Ovary (tissue), 9 donors: ENCODE data around the gene PTPRN. TPM values are rescaled to one million over a fixed set of nuclear protein-coding genes. Genes with fewer than 3 reads are reported as not detected.
A peak's percentile ranks its signal among the peaks of the same experiment; 100 is the strongest.

Experiments
- DNase-seq, 5 donors: peaks; one replicate each; pipeline ENCODE4 v3.0.0-alpha.2; 2019 to 2020
- H3K27ac ChIP-seq, 2 donors: fragments of 200-600 bp; one replicate each; pipeline versions ENCODE4 v1.5.1 to v1.8.0; 2019 to 2022
- H3K27me3 ChIP-seq: fragments of 200-600 bp; one replicate; pipeline ENCODE4 v1.8.0; 2022
- H3K36me3 ChIP-seq: fragments of 200-600 bp; sonication (generic); one replicate; pipeline ENCODE4 v1.5.1; 2019
- H3K4me1 ChIP-seq: one replicate; pipeline ENCODE4 v1.8.1; 2013; ENCODE audit warnings: mild to moderate bottlenecking, moderate library complexity; ENCODE audit not compliant: insufficient read depth
- H3K4me3 ChIP-seq: fragments of 200-600 bp; sonication (generic); one replicate; pipeline ENCODE4 v1.5.1; 2017
- H3K9me3 ChIP-seq, 2 donors: fragments of 200-600 bp in 1 of 2; sonication (generic) in 1 of 2; one replicate each; pipeline versions ENCODE4 v1.5.1 to v1.8.1; 2013 to 2019; ENCODE audit warnings: mild to moderate bottlenecking in 1 of 2, moderate library complexity in 1 of 2
- EP300 ChIP-seq: sonication (generic); formaldehyde crosslinking; IDR thresholded peaks from one replicate; pipeline ENCODE4 v1.6.1; 2017; ENCODE audit warnings: antibody characterized with exemption
- POLR2A ChIP-seq: fragments of 450-650 bp; IDR thresholded peaks from one replicate; pipeline ENCODE4 v1.6.1; 2017; ENCODE audit warnings: antibody characterized with exemption, mild to moderate bottlenecking, moderate library complexity
- WGBS, 3 donors: extraction: QIAGEN DNeasy Blood & Tissue Kit in 1 of 3; methylation state at CpG; one replicate each; pipeline versions ENCODE4 v1.1.5 to v1.1.7; 2013 to 2017; 5-methylcytosine and 5-hydroxymethylcytosine counted together
- intact Hi-C, 4 donors: fragments of 100-400 bp; cut with DNase I; formaldehyde crosslinking; loops; one replicate each; pipeline versions ENCODE4 v1.11.0 to v1.15.1; 2022 to 2023
- polyA plus RNA-seq, 2 donors: library from polyadenylated mRNA; stranded (reverse); fragments of 200-250 nt in 1 of 2; fragments of 350-450 nt in 1 of 2; fragmentation: Illumina TruSeq in 1 of 2; extraction: RNeasy Lipid Tissue Mini Kit (QIAGEN cat#74804) in 1 of 2; gene quantifications; one replicate each; pipeline ENCODE4 v1.2.3, GENCODE V29; 2013 to 2014
- total RNA-seq, 7 donors: library from RNA; depleted of rRNA in 2 of 7; stranded (reverse); fragments of >200 nt in 2 of 7; fragmentation: NEBNext Ultra II Directional in 3 of 7; extraction: Animal tissue kit (Norgen Biotek cat#: 25700) in 3 of 7; gene quantifications; one replicate each; pipeline versions ENCODE4 v1.1.0 to v1.2.4, GENCODE V29; 2016 to 2023
- TF ChIP-seq, protein P1 (sequence below), 3 donors: fragments of 450-650 bp in 2 of 3; fragments of 200-600 bp in 1 of 3; IDR thresholded peaks; one replicate each; pipeline versions ENCODE4 v1.5.1 to v1.8.0; 2016 to 2022; ENCODE audit warnings: antibody characterized with exemption in 3 of 3, mild to moderate bottlenecking in 1 of 3
- donor health status: DM: no; HTN: no; CAD: no; lungs with moderate emphysema.
- donor health status: DM: no; HTN: no; CAD: no.
- donor health status: Bipolar disorder and iron deficiency.
- donor health status: DM: yes; HTN: yes; CAD: no.
- donor health status: DM: no; HTN: no; CAD: no.
- donor health status: DM: yes; HTN: yes; CAD: no.

Gene PTPRN
- total and polyA plus RNA-seq, 9 donors: 0.08 to 2.3 (median 0.81) TPM; not detected in 1

DNA sequence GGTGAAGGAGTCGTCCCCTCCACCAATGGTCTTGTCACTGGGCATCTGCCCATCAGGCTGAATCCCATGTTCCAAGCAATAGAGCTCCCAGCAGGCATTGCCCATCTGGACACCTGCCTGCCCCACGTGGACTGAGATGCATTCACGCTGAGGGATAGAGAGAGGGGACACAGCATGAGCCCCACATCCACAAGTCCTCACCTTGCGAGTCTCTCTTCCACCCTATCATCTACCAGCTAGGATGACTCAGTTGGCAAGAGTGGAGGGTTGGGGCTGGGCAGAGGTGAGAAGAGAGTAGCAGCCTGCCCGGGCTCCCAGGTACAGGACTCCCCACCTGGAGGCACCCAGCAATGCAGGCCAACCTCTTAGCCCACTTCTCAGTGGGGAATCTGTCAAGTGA is 57.1 kb downstream of the PTPRN start:
- Histone ChIP-seq H3K36me3 (no peaks in the 10 kb centered on the region), H3K4me1 (peaks cover 23% of the 10 kb centered on the region), H3K27me3 (no peaks in the 10 kb centered on the region), H3K9me3 (no peaks in the 10 kb centered on the region), H3K4me3 (peak overlapping the region; percentile 57), H3K27ac (peak overlapping the region in 1 of 2 donors; percentile 46)
- no peak for DNase-seq
- WGBS, 3 donors: 50 to 61% (median 52%) methylated on average over 5 of the region's 5 CpGs
- intact Hi-C loops: no loop called here
- no peak for TF ChIP-seq EP300
- TF ChIP-seq POLR2A: no peak
- TF ChIP-seq, protein P1, sequence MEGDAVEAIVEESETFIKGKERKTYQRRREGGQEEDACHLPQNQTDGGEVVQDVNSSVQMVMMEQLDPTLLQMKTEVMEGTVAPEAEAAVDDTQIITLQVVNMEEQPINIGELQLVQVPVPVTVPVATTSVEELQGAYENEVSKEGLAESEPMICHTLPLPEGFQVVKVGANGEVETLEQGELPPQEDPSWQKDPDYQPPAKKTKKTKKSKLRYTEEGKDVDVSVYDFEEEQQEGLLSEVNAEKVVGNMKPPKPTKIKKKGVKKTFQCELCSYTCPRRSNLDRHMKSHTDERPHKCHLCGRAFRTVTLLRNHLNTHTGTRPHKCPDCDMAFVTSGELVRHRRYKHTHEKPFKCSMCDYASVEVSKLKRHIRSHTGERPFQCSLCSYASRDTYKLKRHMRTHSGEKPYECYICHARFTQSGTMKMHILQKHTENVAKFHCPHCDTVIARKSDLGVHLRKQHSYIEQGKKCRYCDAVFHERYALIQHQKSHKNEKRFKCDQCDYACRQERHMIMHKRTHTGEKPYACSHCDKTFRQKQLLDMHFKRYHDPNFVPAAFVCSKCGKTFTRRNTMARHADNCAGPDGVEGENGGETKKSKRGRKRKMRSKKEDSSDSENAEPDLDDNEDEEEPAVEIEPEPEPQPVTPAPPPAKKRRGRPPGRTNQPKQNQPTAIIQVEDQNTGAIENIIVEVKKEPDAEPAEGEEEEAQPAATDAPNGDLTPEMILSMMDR (IDR thresholded peaks at IDR 0.05): no peak

DNA sequence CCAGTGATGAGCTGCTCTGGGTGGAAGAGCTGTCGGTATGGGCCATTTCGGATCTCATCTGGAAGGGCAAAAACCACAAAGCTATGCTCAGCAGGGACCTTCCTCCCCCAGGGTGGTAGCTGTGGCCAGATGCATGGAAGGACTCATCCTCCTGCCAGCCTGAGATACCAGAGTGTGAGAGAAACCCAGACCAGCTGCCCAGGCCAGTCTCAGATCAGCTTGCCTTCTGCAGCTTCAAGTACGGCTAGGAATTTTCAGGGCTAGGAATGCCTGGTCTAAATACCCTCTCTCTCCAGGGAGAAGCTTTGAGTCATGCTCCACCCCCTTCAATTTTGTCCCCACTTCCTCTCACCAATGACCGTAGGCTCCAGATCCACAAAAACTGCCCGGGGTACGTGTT is 57.5 kb downstream of the PTPRN start:
- Histone ChIP-seq H3K4me1 (peaks cover 23% of the 10 kb centered on the region), H3K9me3 (no peaks in the 10 kb centered on the region), H3K27me3 (no peaks in the 10 kb centered on the region), H3K4me3 (no peak overlapping the region), H3K27ac (no peak overlapping the region), H3K36me3 (no peaks in the 10 kb centered on the region)
- DNase-seq: no peak
- intact Hi-C loops: no loop called here
- TF ChIP-seq POLR2A: no peak
- TF ChIP-seq, protein P1 (IDR thresholded peaks at IDR 0.05): no peak
- no peak for TF ChIP-seq EP300
- WGBS, 3 donors: 68 to 79% (median 76%) methylated on average over 6 of the region's 6 CpGs

DNA sequence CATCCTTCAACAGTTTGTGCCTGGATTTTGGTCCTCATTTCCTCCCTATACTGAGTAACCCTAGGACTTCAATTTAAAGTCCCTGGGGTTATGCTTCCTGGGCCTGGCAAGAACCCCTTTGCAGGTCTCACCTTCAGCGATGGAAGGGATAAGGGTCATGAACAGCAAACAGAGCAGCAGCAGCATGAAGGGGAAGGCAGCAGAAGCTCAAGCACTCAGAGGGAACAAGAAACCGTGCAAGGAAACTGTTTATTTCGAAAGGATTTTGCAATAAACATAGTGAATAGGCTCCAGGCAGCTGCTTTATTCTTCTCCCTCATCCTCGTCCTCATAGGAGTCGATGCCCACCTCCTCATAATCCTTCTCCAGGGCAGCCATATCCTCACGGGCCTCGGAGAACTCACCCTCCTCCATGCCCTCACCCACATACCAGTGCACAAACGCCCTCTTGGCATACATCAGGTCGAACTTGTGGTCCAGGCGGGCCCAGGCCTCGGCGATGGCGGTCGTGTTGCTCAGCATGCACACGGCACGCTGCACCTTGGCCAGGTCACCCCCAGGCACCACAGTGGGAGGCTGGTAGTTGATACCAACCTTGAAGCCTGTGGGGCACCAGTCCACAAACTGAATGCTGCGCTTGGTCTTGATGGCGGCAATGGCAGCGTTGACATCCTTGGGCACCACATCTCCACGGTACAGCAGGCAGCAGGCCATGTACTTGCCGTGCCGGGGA is 59.0 kb downstream of the PTPRN start:
- no peaks in the 10 kb centered on the region for H3K36me3 ChIP-seq
- no peak overlapping the region for H3K4me3 ChIP-seq
- no peak for DNase-seq
- intact Hi-C loops: no loop called here
- no peaks in the 10 kb centered on the region for H3K9me3 ChIP-seq
- H3K27ac ChIP-seq: peak overlapping the region in 1 of 2 donors; percentile 71
- TF ChIP-seq, protein P1 (IDR thresholded peaks at IDR 0.05): no peak
- TF ChIP-seq EP300: no peak
- TF ChIP-seq POLR2A: no peak
- no peaks in the 10 kb centered on the region for H3K27me3 ChIP-seq
- H3K4me1 ChIP-seq: peaks cover 26% of the 10 kb centered on the region
- WGBS, 3 donors: 80 to 88% (median 82%) methylated on average over 22 of the region's 22 CpGs

DNA sequence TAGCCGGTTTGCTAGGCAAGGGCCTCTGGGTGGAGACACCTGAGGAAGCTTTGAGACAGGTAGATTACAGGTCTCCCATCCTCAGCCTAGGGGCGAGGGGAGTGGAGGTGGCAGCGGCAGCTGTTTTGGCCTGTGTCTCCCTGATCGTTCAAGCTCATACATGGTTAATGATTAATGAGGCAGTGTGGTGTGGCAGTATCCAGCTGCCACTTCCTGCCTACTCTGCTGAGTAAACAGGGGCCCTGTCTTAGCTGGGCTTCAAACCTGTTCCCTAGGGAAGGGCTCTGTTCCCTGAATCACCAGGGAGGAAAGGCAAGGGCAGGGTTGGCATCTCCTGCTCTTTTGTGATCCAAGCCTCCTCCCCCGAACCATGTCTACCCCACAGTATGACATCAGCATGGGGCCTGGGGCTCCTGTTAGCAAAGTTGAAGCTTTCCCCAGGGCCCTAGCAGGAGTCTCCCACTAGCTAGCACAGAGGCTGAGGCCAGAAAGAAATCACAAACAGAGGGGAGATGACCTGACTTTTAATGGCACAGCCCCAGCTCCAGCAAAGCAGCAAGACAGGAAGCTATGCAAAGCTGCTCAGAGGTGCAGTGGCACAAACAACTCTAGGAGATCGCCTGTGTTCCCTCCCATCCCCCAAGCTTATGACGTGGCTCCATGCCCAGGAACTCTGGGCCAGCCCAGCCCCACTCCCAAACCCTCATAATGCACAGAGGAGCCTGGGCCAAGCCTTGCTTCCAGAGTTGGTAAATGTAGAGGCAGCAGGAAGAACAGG is 59.8 kb downstream of the PTPRN start:
- Histone ChIP-seq H3K4me1 (peaks cover 27% of the 10 kb centered on the region), H3K9me3 (no peaks in the 10 kb centered on the region), H3K4me3 (no peak overlapping the region), H3K27me3 (no peaks in the 10 kb centered on the region), H3K36me3 (no peaks in the 10 kb centered on the region), H3K27ac (peak overlapping the region in 1 of 2 donors; percentile 71)
- intact Hi-C loops: loop anchor here in 1 of 4 donors (10.0 kb wide), 1 partner anchor 45 kb away; no protein-coding TSS in a partner anchor
- peak; percentile 63 to 80 (median 73) for DNase-seq
- TF ChIP-seq POLR2A (no peak), EP300 (no peak)
- TF ChIP-seq, protein P1 (IDR thresholded peaks at IDR 0.05): no peak
- 29 to 33% (median 29%) methylated on average over 7 of the region's 7 CpGs for WGBS, 3 donors
